Suppressor macrophage treated with lipopolysaccharide for 1 hour (primary cell): ENCODE measurements around the gene SPP1.
"Not testable (repeated sequence)": the region's sequence is repeated elsewhere in the genome, so short reads cannot be mapped to it uniquely, and the experiment has no call there.

Experiments used
- DNase-seq, 3 donors: peaks; one replicate each; pipeline ENCODE4 v3.0.0-alpha.2; 2020 to 2022

Gene SPP1

GRCh38 chr4:87975466-87975865 is at the start of gene SPP1:
SPP1 (plus strand) TSS chr4:87975714; CDS start chr4:87976896, 1,182 bp downstream.
- DNase-seq: peak; percentile 79 to 83 (median 81)

- no peak for DNase-seq
Measured at GRCh38 chr4:87926554-87927098, 48.9 kb upstream of the SPP1 start.

GRCh38 chr4:87930629-87931028 is 44.9 kb upstream of the SPP1 start:
- DNase-seq: no peak

GRCh38 chr4:87931932-87932331 is 43.6 kb upstream of the SPP1 start:
- peak in 1 of 3 donors; percentile 3 for DNase-seq

- no peak for DNase-seq
Measured at GRCh38 chr4:87932718-87933141, 42.8 kb upstream of the SPP1 start.

GRCh38 chr4:87933337-87933736 is 42.2 kb upstream of the SPP1 start:
- peak in 1 of 3 donors; percentile 17 for DNase-seq

GRCh38 chr4:87934157-87934704 is 41.3 kb upstream of the SPP1 start:
- no peak for DNase-seq

GRCh38 chr4:87934973-87935372 is 40.5 kb upstream of the SPP1 start:
- DNase-seq: peak in 1 of 3 donors; percentile 3

GRCh38 chr4:87935954-87936353 is 39.6 kb upstream of the SPP1 start:
- DNase-seq: not testable (repeated sequence)

GRCh38 chr4:87937523-87937922 is 38.0 kb upstream of the SPP1 start:
- no peak for DNase-seq

- DNase-seq: peak in 1 of 3 donors; percentile 34
Measured at GRCh38 chr4:87938746-87939145, 36.8 kb upstream of the SPP1 start.

- peak in 1 of 3 donors; percentile 14 for DNase-seq
Measured at GRCh38 chr4:87939978-87940690, 35.4 kb upstream of the SPP1 start.

- DNase-seq: peak in 1 of 3 donors; percentile 14
Measured at GRCh38 chr4:87940809-87941208, 34.7 kb upstream of the SPP1 start.

- DNase-seq: peak in 1 of 3 donors; percentile 9
Measured at GRCh38 chr4:87941537-87942392, 33.7 kb upstream of the SPP1 start.

- peak in 1 of 3 donors; percentile 1 for DNase-seq
Measured at GRCh38 chr4:87943660-87944149, 31.8 kb upstream of the SPP1 start.

- DNase-seq: no peak
Measured at GRCh38 chr4:87944967-87945366, 30.5 kb upstream of the SPP1 start.

GRCh38 chr4:87946766-87947165 is 28.7 kb upstream of the SPP1 start:
- no peak for DNase-seq

GRCh38 chr4:87947381-87948160 is 27.9 kb upstream of the SPP1 start:
- DNase-seq: peak in 1 of 3 donors; percentile 11

GRCh38 chr4:87949961-87950360 is 25.6 kb upstream of the SPP1 start:
- DNase-seq: peak in 1 of 3 donors; percentile 32

- DNase-seq: no peak
Measured at GRCh38 chr4:87950493-87950892, 25.0 kb upstream of the SPP1 start.

- no peak for DNase-seq
Measured at GRCh38 chr4:87950936-87951511, 24.5 kb upstream of the SPP1 start.

GRCh38 chr4:87953826-87954225 is 21.7 kb upstream of the SPP1 start:
- peak; percentile 47 to 81 (median 80) for DNase-seq
